Naive thymus-derived CD8-positive, alpha-beta T cell (primary cell): ENCODE data around the gene TNFAIP2. TPM values are rescaled to one million over a fixed set of nuclear protein-coding genes. Genes with fewer than 3 reads are reported as not detected.
"Not testable (repeated sequence)": the region's sequence is repeated elsewhere in the genome, so short reads cannot be mapped to it uniquely, and the experiment has no call there.

Source experiments
- ATAC-seq, 2 donors: fragments of 150-1000 bp; cut with Tn5 transposase in 1 of 2; sonication (Bioruptor Pico), chemical (Tn5 transposase) in 1 of 2; 1 replicate in 1 of 2; 2 replicates in 1 of 2; pipeline ENCODE4 v1.10.0; 2021; ENCODE audit warnings: mild to moderate bottlenecking in 2 of 2, moderate library complexity in 2 of 2
- POLR2A ChIA-PET: fragments of 350-600 bp; sonication (Branson Sonifier 250); formaldehyde crosslinking; loops from one replicate; lab custom pipeline; 2021; ENCODE audit warnings: antibody characterized with exemption; lab: Charles Lee
- DNase-seq, 10 donors: peaks; one replicate each; pipeline versions ENCODE4 v3.0.0 to v3.0.0-alpha.2; 2020 to 2022
- H3K27ac Mint-ChIP-seq, 10 donors: one replicate each; pipeline ENCODE4 v1.8.0; 2020 to 2022; ENCODE audit warnings: mild to moderate bottlenecking in 10 of 10, mixed read lengths in 10 of 10, moderate library complexity in 4 of 10, inconsistent platforms in 1 of 10
- H3K27me3 Mint-ChIP-seq, 5 donors: one replicate each; pipeline ENCODE4 v1.8.0; 2021 to 2022; ENCODE audit warnings: mixed read lengths in 5 of 5
- H3K36me3 Mint-ChIP-seq, 3 donors: one replicate each; pipeline ENCODE4 v1.8.0; 2020 to 2022; ENCODE audit warnings: mixed read lengths in 3 of 3, mild to moderate bottlenecking in 2 of 3, inconsistent platforms in 1 of 3
- H3K4me1 Mint-ChIP-seq, 4 donors: one replicate each; pipeline ENCODE4 v1.8.0; 2021 to 2022; ENCODE audit warnings: mixed read lengths in 4 of 4
- H3K4me3 Mint-ChIP-seq, 10 donors: one replicate each; pipeline ENCODE4 v1.8.0; 2020 to 2022; ENCODE audit warnings: mild to moderate bottlenecking in 10 of 10, mixed read lengths in 10 of 10, moderate library complexity in 6 of 10, inconsistent platforms in 1 of 10
- H3K9me3 Mint-ChIP-seq, 9 donors: one replicate each; pipeline ENCODE4 v1.8.0; 2020 to 2022; ENCODE audit warnings: mixed read lengths in 9 of 9, mild to moderate bottlenecking in 3 of 9, inconsistent platforms in 1 of 9, moderate library complexity in 1 of 9
- polyA plus RNA-seq, 3 donors: library from polyadenylated mRNA; unstranded; fragments of 300-500 nt; fragmentation: Illumina TruSeq; gene quantifications; one replicate each; pipeline ENCODE4 v1.2.3, GENCODE V29; 2021
- total RNA-seq, 8 experiments: library from RNA in 2 of 8; stranded (reverse) in 2 of 8; gene quantifications; one replicate each; pipeline ENCODE4 v1.2.3 and lab custom pipeline; 2021 to 2026

Gene TNFAIP2
- total and polyA plus RNA-seq, 5 experiments from 2014 or later: 0.55 to 1.0 TPM; not detected in 3

DNA sequence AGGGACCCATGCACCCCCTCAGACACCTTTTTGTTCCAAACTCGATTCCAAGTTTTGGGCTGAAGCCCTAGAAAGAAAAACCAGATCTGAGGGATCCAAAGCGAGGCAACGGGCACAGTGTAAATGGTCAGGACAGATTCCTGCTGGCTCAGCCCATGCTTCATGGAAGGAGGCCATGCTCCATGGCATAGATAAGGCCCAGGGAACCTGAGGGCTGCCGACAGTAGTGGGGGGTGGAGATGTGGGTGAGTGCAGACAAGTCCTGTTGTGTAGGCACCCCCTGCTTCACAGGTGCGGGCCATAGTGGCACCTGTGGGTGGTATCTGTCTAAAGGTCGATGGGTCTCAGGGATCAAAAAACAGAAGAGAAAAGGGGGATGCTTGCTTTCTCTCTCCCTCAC is 42.1 kb downstream of the TNFAIP2 start:
- POLR2A ChIA-PET: no interaction called here
- DNase-seq: no peak
- H3K27ac Mint-ChIP-seq: no peak overlapping the region
- peaks cover 3 to 15% (median 8%) of the 10 kb centered on the region in 4 donors for H3K4me1 Mint-ChIP-seq
- H3K27me3 Mint-ChIP-seq: peaks cover 2 to 4% (median 3%) of the 10 kb centered on the region in 5 donors
- peaks cover 0 to 8% (median 0%) of the 10 kb centered on the region in 3 donors for H3K36me3 Mint-ChIP-seq
- H3K4me3 Mint-ChIP-seq: no peak overlapping the region
- ATAC-seq: no peak
- peaks cover 0 to 40% (median 5%) of the 10 kb centered on the region in 9 donors for H3K9me3 Mint-ChIP-seq

DNA sequence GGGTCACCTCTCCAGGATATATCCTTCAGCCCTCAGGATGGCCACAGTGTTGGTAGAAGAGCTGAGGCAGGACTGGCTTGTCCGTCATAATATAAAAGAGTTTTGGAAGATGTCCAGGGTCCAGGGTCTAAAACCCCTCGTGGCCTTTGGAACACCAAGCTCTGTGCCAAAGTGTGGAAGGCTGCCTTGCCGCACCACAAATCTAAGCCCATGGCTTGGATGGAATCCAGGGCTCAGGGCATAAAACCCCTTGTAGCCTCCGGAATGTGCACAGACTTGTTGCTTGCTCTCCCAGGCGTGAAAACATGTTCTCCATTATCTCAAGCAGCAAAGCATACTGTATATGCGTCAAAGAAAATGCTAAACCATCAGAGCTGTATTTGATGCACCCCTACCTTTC is 46.7 kb downstream of the TNFAIP2 start:
- Mint-ChIP-seq H3K27me3 (peaks cover 2 to 12% (median 12%) of the 10 kb centered on the region in 5 donors), H3K36me3 (peaks cover 0 to 48% (median 5%) of the 10 kb centered on the region in 3 donors), H3K9me3 (peaks cover 0 to 85% (median 22%) of the 10 kb centered on the region in 9 donors), H3K4me3 (peak overlapping the region in 1 of 10 donors; percentile 8), H3K27ac (no peak overlapping the region), H3K4me1 (no peaks in the 10 kb centered on the region)
- ATAC-seq (no peak), DNase-seq (no peak)
- POLR2A ChIA-PET: no interaction called here

DNA sequence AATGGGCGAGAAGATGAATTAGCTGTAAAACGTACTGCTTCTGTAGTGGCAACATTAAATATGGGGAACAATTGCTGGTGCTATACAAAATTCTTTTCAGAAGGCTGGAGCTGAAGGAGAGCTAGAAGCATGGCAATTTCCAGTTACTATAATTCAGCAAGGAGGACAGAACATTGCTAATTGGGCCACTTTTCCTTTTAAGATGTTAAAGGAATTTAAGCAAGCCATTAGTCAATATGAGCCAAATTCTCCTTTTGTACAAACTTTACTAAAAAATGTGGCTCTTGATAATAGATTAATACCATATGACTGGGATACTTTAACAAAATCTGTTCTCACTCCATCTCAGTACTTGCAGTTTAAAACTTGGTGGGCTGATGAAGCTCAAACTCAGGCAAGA is 47.9 kb downstream of the TNFAIP2 start:
- not testable (repeated sequence) for ATAC-seq, DNase-seq

DNA sequence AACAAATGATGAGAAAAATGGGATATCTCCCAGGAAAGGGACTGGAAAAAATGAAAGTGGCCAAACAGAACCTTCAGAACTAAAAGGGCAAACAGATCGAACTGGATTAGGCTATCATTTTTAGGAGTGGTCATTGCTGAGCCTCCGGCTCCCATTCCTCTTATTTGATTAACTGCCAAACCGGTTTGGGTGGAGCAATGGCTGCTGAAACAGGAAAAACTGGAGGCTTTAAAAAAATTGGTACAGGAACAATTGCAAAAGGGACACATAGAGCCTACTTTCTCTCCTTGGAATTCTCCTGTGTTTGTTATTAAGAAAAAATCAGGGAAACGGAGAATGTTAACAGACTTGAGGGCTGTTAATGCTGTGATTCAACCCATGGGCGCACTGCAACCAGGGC is 49.7 kb downstream of the TNFAIP2 start:
- Mint-ChIP-seq H3K27me3 (peaks cover 2 to 12% (median 12%) of the 10 kb centered on the region in 5 donors), H3K9me3 (peaks cover 0 to 74% (median 23%) of the 10 kb centered on the region in 9 donors), H3K27ac (no peak overlapping the region), H3K4me1 (no peaks in the 10 kb centered on the region), H3K36me3 (peaks cover 0 to 45% (median 8%) of the 10 kb centered on the region in 3 donors), H3K4me3 (no peak overlapping the region)
- ATAC-seq: no peak
- POLR2A ChIA-PET: no interaction called here
- no peak for DNase-seq

More for the DNA sequence above, 47.9 kb downstream of the TNFAIP2 start:
- POLR2A ChIA-PET, H3K4me1 Mint-ChIP-seq, H3K27ac Mint-ChIP-seq, H3K4me3 Mint-ChIP-seq: not testable (repeated sequence)
- H3K36me3 Mint-ChIP-seq: peaks cover 0 to 48% (median 8%) of the 10 kb centered on the region in 3 donors
- peaks cover 0 to 90% (median 23%) of the 10 kb centered on the region in 9 donors for H3K9me3 Mint-ChIP-seq
- peaks cover 2 to 12% (median 12%) of the 10 kb centered on the region in 5 donors for H3K27me3 Mint-ChIP-seq

DNA sequence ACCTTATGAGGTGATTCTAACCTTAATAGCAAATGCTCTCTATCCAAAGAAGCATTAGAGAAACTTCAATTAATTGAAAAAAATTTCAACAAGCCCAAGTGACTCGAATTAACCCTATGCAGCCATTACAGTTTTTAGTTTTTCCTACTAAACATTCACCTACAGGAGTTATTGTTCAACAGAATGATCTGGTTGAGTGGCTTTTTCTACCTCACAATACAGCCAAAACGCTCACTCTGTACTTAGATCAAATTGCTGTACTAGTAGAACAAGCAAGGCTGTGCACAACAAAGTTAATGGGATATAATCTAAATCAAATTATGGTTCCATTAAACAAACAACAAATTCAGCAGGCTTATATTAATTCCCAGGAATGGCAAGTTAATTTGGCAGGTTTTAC is 50.6 kb downstream of the TNFAIP2 start:
- peaks cover 2 to 12% (median 12%) of the 10 kb centered on the region in 5 donors for H3K27me3 Mint-ChIP-seq
- not testable (repeated sequence) for H3K27ac Mint-ChIP-seq, H3K4me1 Mint-ChIP-seq

DNA sequence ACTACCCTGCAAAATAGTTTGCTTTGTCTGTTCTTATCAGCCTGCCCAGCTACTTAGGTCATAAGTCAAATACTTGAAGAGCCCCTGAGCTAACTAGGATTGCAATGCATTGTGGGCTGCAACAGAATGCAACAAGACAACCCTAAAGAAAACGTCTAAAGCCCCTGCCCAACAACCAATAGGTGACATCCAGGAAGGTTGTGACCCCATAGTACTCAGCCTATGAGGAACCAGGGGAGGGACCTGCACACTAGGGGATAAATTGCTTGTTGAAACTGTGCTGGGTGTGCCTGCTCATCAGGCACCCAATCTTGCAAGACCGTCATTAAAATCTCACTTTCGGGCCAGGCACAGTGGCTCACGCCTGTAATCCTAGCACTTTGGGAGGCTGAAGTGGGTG is 52.9 kb downstream of the TNFAIP2 start:
- DNase-seq, POLR2A ChIA-PET, H3K27me3 Mint-ChIP-seq, H3K4me3 Mint-ChIP-seq, H3K27ac Mint-ChIP-seq, ATAC-seq: not testable (repeated sequence)
- peaks cover 0 to 31% (median 8%) of the 10 kb centered on the region in 3 donors for H3K36me3 Mint-ChIP-seq
- peaks cover 3 to 16% (median 10%) of the 10 kb centered on the region in 4 donors for H3K4me1 Mint-ChIP-seq
- peaks cover 0 to 43% (median 9%) of the 10 kb centered on the region in 9 donors for H3K9me3 Mint-ChIP-seq

More for the DNA sequence above, 50.6 kb downstream of the TNFAIP2 start:
- POLR2A ChIA-PET, H3K4me3 Mint-ChIP-seq, DNase-seq, ATAC-seq: not testable (repeated sequence)
- H3K9me3 Mint-ChIP-seq: peaks cover 0 to 65% (median 23%) of the 10 kb centered on the region in 9 donors
- peaks cover 0 to 45% (median 8%) of the 10 kb centered on the region in 3 donors for H3K36me3 Mint-ChIP-seq

DNA sequence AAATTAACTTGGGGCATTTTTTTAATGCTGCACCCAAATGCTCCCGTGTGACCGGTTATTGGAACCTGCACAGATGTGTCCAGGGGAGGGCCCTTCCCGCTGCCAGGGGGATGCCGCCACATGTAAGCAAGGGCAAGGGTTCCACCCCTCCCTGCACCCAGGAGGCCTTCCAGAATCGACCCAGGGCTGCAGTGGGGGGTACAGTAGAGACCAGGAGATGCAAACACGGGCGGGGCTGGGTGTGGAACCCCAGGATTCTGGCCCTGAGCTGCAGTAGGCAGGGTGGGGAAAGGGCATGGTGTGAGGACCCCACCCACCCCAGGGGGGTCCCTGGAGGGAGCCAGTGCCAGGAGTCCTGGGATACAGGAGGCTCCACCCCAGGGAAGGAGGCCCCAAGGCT is 54.1 kb downstream of the TNFAIP2 start:
- Mint-ChIP-seq H3K4me1 (peaks cover 3 to 16% (median 10%) of the 10 kb centered on the region in 4 donors), H3K36me3 (peaks cover 0 to 22% (median 8%) of the 10 kb centered on the region in 3 donors), H3K27ac (peak overlapping the region in 1 of 10 donors; percentile 5), H3K4me3 (no peak overlapping the region), H3K9me3 (peaks cover 0 to 33% (median 9%) of the 10 kb centered on the region in 9 donors), H3K27me3 (peaks cover 0 to 3% (median 0%) of the 10 kb centered on the region in 5 donors)
- POLR2A ChIA-PET: no interaction called here
- ATAC-seq: no peak
- no peak for DNase-seq

DNA sequence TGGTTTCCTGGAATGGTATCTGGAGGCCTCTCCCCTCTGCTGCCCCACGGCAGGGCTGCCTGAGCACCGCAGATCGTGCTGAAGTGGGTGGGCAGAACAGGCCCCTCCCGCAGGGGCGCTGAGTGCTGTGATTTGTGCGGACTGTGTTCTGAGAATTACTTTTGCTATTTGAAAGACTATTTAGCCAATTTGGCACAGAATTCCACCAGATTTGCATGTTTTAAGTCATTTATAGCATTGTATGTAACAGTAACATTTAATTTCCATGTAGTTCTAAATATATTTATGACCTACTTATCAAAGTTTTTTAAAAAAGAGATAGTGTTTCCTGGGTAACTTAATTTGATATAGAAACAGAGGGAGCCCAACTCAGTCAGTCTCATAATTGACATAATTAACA is 55.3 kb downstream of the TNFAIP2 start:
- POLR2A ChIA-PET: no interaction called here
- H3K4me1 Mint-ChIP-seq: peaks cover 3 to 16% (median 10%) of the 10 kb centered on the region in 4 donors
- H3K4me3 Mint-ChIP-seq: no peak overlapping the region
- DNase-seq (no peak), ATAC-seq (no peak)
- H3K36me3 Mint-ChIP-seq: peaks cover 0 to 11% (median 5%) of the 10 kb centered on the region in 3 donors
- peaks cover 0 to 1% (median 1%) of the 10 kb centered on the region in 5 donors for H3K27me3 Mint-ChIP-seq
- H3K27ac Mint-ChIP-seq: peak overlapping the region in 1 of 10 donors; percentile 86
- peaks cover 0 to 22% (median 5%) of the 10 kb centered on the region in 9 donors for H3K9me3 Mint-ChIP-seq

DNA sequence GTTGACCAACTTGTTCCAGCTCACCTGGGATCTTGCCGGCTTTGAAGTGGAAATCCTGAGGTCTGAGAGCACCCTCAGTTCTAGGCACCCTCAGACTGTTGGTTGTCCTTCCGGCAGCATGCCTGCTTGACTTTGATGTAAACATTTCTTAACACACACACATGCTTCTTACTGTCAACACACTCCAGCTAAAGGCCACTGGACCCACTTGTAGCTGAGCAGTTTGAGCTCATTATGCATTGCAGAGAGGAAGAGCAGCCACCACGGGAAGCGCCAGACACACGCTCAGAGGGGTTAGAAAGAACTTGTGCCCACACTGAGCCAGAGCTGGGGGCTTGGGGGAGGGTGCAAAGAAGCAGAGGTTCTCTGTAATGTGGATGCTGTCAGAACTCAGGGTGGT is 55.8 kb downstream of the TNFAIP2 start:
- Mint-ChIP-seq H3K36me3 (peaks cover 0 to 5% (median 5%) of the 10 kb centered on the region in 3 donors), H3K27me3 (peaks cover 1 to 7% (median 2%) of the 10 kb centered on the region in 5 donors), H3K4me1 (peaks cover 3 to 16% (median 10%) of the 10 kb centered on the region in 4 donors), H3K9me3 (peaks cover 0 to 17% (median 5%) of the 10 kb centered on the region in 9 donors), H3K4me3 (peak overlapping the region in 3 of 10 donors; percentile 22 to 36 (median 30)), H3K27ac (peak overlapping the region in 8 of 10 donors; percentile 6 to 86 (median 57))
- ATAC-seq (peak in 1 of 2 donors; percentile 63), DNase-seq (peak in 2 of 10 donors; percentile 6 to 8)
- POLR2A ChIA-PET: no interaction called here

DNA sequence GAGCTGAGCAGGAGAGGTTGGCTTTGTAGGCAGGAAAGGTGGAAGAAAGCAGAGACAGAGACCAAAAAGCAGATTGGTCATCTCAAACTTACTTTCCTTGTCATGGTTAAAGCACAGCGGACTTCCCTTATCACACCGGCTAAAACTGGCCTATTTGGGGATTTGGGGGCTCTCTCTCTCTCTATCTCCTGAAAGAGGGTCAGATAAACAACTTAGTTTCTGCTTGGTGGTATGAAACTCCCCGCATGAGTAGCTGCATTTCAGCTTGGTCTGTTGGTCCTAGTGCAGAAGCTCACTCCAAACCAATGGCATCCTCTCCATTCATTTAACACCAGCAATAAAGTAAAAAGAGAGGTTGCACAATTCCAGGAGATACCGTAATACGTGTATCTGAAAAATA is 57.1 kb downstream of the TNFAIP2 start:
- no peak for ATAC-seq
- H3K9me3 Mint-ChIP-seq: peaks cover 0 to 5% (median under 1%) of the 10 kb centered on the region in 9 donors
- POLR2A ChIA-PET: no interaction called here
- H3K4me3 Mint-ChIP-seq: no peak overlapping the region
- H3K27me3 Mint-ChIP-seq: peaks cover 4 to 15% (median 8%) of the 10 kb centered on the region in 5 donors
- peak overlapping the region in 2 of 10 donors; percentile 33 to 53 for H3K27ac Mint-ChIP-seq
- no peaks in the 10 kb centered on the region for H3K36me3 Mint-ChIP-seq
- DNase-seq: no peak
- H3K4me1 Mint-ChIP-seq: peaks cover 3 to 16% (median 10%) of the 10 kb centered on the region in 4 donors

DNA sequence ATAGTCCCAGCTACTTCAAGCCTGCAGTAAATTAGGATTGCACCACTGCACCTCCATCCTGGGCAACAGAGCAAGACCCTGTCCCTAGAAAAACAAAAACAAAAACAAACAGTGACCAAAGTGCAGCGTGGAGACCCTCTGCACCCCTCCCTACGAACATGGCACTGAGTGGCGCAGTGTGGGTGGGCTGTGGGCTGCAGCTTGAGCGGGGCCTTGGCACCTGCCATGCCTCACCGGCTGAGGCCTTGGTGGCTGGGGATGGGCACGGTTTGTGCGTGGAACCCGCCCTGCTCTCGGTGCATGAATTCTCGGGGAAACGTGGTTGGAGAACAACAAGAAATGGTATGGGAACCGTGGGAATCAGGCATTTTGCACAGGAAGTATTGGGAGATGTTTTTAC is 60.8 kb downstream of the TNFAIP2 start:
- Mint-ChIP-seq H3K36me3 (no peaks in the 10 kb centered on the region), H3K4me3 (no peak overlapping the region), H3K9me3 (no peaks in the 10 kb centered on the region), H3K4me1 (peaks cover 4 to 15% (median 9%) of the 10 kb centered on the region in 4 donors), H3K27me3 (peaks cover 20 to 45% (median 38%) of the 10 kb centered on the region in 5 donors), H3K27ac (no peak overlapping the region)
- ATAC-seq: no peak
- POLR2A ChIA-PET: no interaction called here
- no peak for DNase-seq

DNA sequence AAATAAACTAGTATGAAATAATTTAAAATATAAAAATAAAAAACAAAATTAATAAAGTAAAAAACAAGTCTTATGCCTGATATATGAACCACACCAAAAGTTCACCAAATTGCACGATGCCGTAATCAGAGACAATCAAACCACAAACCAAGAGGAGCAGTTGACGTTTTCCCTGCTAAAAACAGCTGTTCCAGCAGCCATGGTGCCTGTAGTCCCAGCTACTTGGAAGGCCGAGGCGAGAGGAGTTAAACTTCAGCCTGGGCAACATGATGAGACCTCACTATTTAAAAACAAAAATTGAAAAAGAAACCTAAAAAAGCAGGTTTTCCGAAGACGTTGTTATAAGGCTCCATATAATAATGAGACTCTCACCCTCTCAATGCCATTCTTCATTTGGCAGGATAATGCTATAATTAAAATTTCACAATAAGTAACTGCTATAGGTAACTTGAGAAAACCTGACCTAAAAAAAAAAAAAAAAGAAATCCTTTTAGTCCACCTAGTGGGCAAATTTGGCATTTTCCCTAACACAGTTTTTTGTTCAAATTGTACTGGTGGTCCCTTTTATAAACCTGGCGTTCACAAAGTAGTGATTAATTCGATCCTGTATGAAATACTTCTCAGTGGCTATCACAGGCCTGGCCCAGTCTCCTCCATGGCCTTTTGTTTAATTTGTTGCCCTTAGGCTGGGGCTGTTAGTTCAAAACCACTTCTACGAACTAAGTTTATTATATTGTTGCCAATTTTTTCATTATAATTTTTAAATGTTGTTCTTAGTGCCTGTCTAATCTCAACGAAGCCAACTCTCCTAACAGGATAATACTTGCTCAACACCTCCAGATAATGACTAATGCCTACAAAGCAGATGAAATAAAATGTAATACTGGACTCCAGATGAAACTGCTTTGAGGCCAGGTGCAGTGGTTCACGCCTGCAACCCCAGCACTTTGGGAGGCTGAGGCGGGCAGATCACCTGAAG is 62.1 kb downstream of the TNFAIP2 start:
- Mint-ChIP-seq H3K27me3 (peaks cover 22 to 52% (median 45%) of the 10 kb centered on the region in 5 donors), H3K4me3 (no peak overlapping the region), H3K27ac (no peak overlapping the region), H3K4me1 (peaks cover 5 to 10% (median 6%) of the 10 kb centered on the region in 4 donors), H3K9me3 (no peaks in the 10 kb centered on the region), H3K36me3 (no peaks in the 10 kb centered on the region)
- POLR2A ChIA-PET: no interaction called here
- DNase-seq: peak in 3 of 10 donors; percentile 30 to 34 (median 31)
- no peak for ATAC-seq
